RPMI8226 (cell line): ENCODE results near the gene KCNJ15.

Experiments
- DNase-seq: peaks from one replicate; pipeline ENCODE4 v3.0.0-alpha.2; 2015

Gene KCNJ15

GRCh38 chr21:38268864-38269575, 12.2 kb downstream of the KCNJ15 start:
- no peak for DNase-seq

- DNase-seq = no peak
These were observed 12.8 kb downstream of the KCNJ15 start for GRCh38 chr21:38269576-38269936.

GRCh38 chr21:38272215-38272614, 15.4 kb downstream of the KCNJ15 start:
- DNase-seq = peak; percentile 26

- no peak for DNase-seq
These were observed 17.2 kb downstream of the KCNJ15 start for GRCh38 chr21:38273745-38274542.

- DNase-seq = no peak
These were observed 20.8 kb downstream of the KCNJ15 start for GRCh38 chr21:38277501-38278131.

- DNase-seq = no peak
These were observed 23.7 kb downstream of the KCNJ15 start for GRCh38 chr21:38280454-38280853.

- DNase-seq = no peak
These were observed 24.1 kb downstream of the KCNJ15 start for GRCh38 chr21:38280867-38281266.

GRCh38 chr21:38282921-38283320, 26.1 kb downstream of the KCNJ15 start:
- no peak for DNase-seq

GRCh38 chr21:38284216-38284615, 27.4 kb downstream of the KCNJ15 start:
- DNase-seq = no peak

- no peak for DNase-seq
These were observed 30.1 kb downstream of the KCNJ15 start for GRCh38 chr21:38286739-38287471.

- DNase-seq = no peak
These were observed 30.7 kb downstream of the KCNJ15 start for GRCh38 chr21:38287476-38287875.

GRCh38 chr21:38289705-38290485, 33.1 kb downstream of the KCNJ15 start:
- DNase-seq = no peak

- DNase-seq = no peak
These were observed 34.0 kb downstream of the KCNJ15 start for GRCh38 chr21:38290809-38291208.

GRCh38 chr21:38291874-38292273, 35.1 kb downstream of the KCNJ15 start:
- DNase-seq = no peak

- DNase-seq = no peak
These were observed 36.3 kb downstream of the KCNJ15 start for GRCh38 chr21:38293113-38293512.

GRCh38 chr21:38293765-38294164, 37.0 kb downstream of the KCNJ15 start:
- no peak for DNase-seq

GRCh38 chr21:38294609-38295008, 37.8 kb downstream of the KCNJ15 start:
- DNase-seq = no peak

GRCh38 chr21:38295997-38296764, 39.4 kb downstream of the KCNJ15 start:
- DNase-seq = no peak

- no peak for DNase-seq
These were observed 40.4 kb downstream of the KCNJ15 start for GRCh38 chr21:38297194-38297631.

- DNase-seq = no peak
These were observed 41.1 kb downstream of the KCNJ15 start for GRCh38 chr21:38297871-38298270.

- no peak for DNase-seq
These were observed 42.0 kb downstream of the KCNJ15 start for GRCh38 chr21:38298832-38299231.

GRCh38 chr21:38299671-38300070, 42.9 kb downstream of the KCNJ15 start:
- no peak for DNase-seq
